HepG2 (cell line): ENCODE data around the gene FAIM2. TPM values are rescaled to one million over a fixed set of nuclear protein-coding genes. Genes with fewer than 3 reads are reported as not detected.
A peak's percentile ranks its signal among the peaks of the same experiment; 100 is the strongest.

Experiments used
- BHLHE40 ChIP-seq: IDR thresholded peaks from 2 replicates; pipeline ENCODE4 v1.6.1; 2011; ENCODE audit warnings: low read length, improper control_type of control experiment
- ELF1 ChIP-seq: sonication (generic); formaldehyde crosslinking; IDR thresholded peaks from 2 replicates; pipeline ENCODE4 v1.4.0; 2020; ENCODE audit warnings: missing genetic modification reagents
- HES4 ChIP-seq: sonication (generic); formaldehyde crosslinking; IDR thresholded peaks from 2 replicates; pipeline ENCODE4 v1.9.0; 2021; ENCODE audit warnings: mild to moderate bottlenecking, missing genetic modification reagents, borderline replicate concordance
- JARID2 ChIP-seq: sonication (generic); formaldehyde crosslinking; IDR thresholded peaks from 2 replicates; pipeline ENCODE4 v1.8.1; 2023; ENCODE audit warnings: missing genetic modification reagents, inconsistent platforms; ENCODE audit not compliant: insufficient replicate concordance
- MATR3 ChIP-seq: sonication (generic); formaldehyde crosslinking; IDR thresholded peaks from 2 replicates; pipeline ENCODE4 v1.4.0; 2020; ENCODE audit warnings: missing genetic modification reagents
- NFKB2 ChIP-seq: sonication (generic); formaldehyde crosslinking; IDR thresholded peaks from 2 replicates; pipeline ENCODE4 v1.4.0; 2020; ENCODE audit warnings: missing genetic modification reagents, borderline replicate concordance
- RFX5 ChIP-seq: IDR thresholded peaks from 2 replicates; pipeline ENCODE4 v1.6.1; 2011; ENCODE audit warnings: low read depth, low read length, improper control_type of control experiment
- ZC3H4 ChIP-seq: sonication (generic); formaldehyde crosslinking; IDR thresholded peaks from 2 replicates; pipeline ENCODE4 v1.4.0; 2020; ENCODE audit warnings: missing genetic modification reagents, borderline replicate concordance
- ZFX ChIP-seq: sonication (generic); formaldehyde crosslinking; IDR thresholded peaks from 2 replicates; pipeline ENCODE4 v1.4.0; 2020; ENCODE audit warnings: mild to moderate bottlenecking, low read depth, missing genetic modification reagents, moderate library complexity
- ZMYM4 ChIP-seq: sonication (generic); formaldehyde crosslinking; IDR thresholded peaks from 2 replicates; pipeline ENCODE4 v1.8.1; 2023; ENCODE audit warnings: mild to moderate bottlenecking, missing genetic modification reagents
- ZNF768 ChIP-seq: sonication (generic); formaldehyde crosslinking; IDR thresholded peaks from 2 replicates; pipeline ENCODE4 v1.4.0; 2020; ENCODE audit warnings: missing genetic modification reagents
- ZNF777 ChIP-seq: sonication (generic); formaldehyde crosslinking; IDR thresholded peaks from 2 replicates; pipeline ENCODE4 v1.4.0; 2020; ENCODE audit warnings: missing genetic modification reagents
- polyA plus RNA-seq, 8 experiments: library from polyadenylated mRNA; depleted of rRNA in 3 of 8; stranded (reverse) in 7 of 8; unstranded in 1 of 8; fragments of >200 nt; fragmentation: Illumina TruSeq in 4 of 8; extraction: Trizol in 4 of 8; gene quantifications; 2 replicates each; pipeline versions ENCODE4 v1.2.1 to v1.2.3, GENCODE V29; 2011 to 2016; ENCODE audit warnings: low read depth in 4 of 8, missing spikeins in 1 of 8, mixed read lengths in 1 of 8; ENCODE audit not compliant: insufficient read depth in 1 of 8
- total RNA-seq, 5 experiments: library from RNA; depleted of rRNA; stranded (reverse); fragments of >200 nt; fragmentation: Illumina TruSeq; extraction: Trizol; gene quantifications; 2 replicates each; pipeline ENCODE4 v1.2.3, GENCODE V29; 2016; ENCODE audit warnings: low read depth in 1 of 5
- TF ChIP-seq, protein P1 (sequence below): sonication (generic); formaldehyde crosslinking; IDR thresholded peaks from 2 replicates; pipeline ENCODE4 v1.4.0; 2020; ENCODE audit warnings: missing genetic modification reagents
- TF ChIP-seq, protein P2 (sequence below): sonication (generic); formaldehyde crosslinking; IDR thresholded peaks from 2 replicates; pipeline ENCODE4 v1.4.0; 2020; ENCODE audit warnings: missing genetic modification reagents
- TF ChIP-seq, protein P3 (sequence below): sonication (generic); IDR thresholded peaks from 2 replicates; pipeline ENCODE4 v1.6.1; 2016; ENCODE audit warnings: low read depth, borderline replicate concordance
- TF ChIP-seq, protein P4 (sequence below): IDR thresholded peaks from 2 replicates; pipeline ENCODE4 v1.6.1; 2016; ENCODE audit warnings: low read depth
- TF ChIP-seq, protein P5 (sequence below): sonication (generic); formaldehyde crosslinking; IDR thresholded peaks from 2 replicates; pipeline ENCODE4 v1.5.1; 2020; ENCODE audit warnings: mild to moderate bottlenecking, moderate library complexity, missing genetic modification reagents
- TF ChIP-seq, protein P6 (sequence below): sonication (generic); formaldehyde crosslinking; IDR thresholded peaks from 2 replicates; pipeline ENCODE4 v1.8.0; 2022; ENCODE audit warnings: low read depth, missing genetic modification reagents

FAIM2 gene
- total and polyA plus RNA-seq, 2 of the 13 experiments (the other 11 are each of a cell fraction or from before 2014, with no cell fraction given): not detected

DNA sequence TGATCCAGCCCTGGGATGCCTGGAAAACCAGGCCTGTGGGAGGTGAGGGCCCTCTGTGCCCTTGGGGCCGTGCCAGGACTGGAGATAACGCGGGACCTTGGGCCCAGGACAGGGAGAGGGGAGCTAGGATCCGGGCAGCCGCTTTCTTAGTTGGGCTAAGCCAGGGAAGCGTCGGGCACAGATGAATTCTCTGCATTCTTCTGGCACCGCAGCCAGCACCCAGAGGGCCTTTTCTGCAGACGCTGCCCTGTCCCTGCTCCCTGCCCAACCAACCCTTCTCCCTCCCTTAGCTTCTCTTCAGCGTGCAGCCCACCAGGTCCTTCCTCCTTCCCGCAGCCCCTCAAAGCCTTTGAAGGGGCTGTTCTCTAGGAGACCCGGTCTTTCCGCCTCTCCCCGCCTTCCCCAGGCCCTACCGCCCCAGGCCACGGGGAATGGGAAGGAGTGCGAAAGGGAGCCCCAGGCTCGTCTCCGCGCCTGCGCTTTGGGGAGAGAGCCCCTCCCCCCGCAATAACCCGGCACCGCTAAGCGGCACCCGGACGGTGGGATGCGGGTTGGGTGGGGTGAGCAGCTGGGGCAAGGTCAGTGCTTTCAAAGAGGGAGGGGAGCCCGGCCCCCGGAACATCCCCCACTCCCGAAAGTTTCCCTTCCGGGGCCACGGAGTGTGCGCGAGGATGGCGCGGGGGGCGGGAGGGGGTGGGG lies 76.2 kb downstream of the FAIM2 start (continued):
- TF ChIP-seq, protein P1, sequence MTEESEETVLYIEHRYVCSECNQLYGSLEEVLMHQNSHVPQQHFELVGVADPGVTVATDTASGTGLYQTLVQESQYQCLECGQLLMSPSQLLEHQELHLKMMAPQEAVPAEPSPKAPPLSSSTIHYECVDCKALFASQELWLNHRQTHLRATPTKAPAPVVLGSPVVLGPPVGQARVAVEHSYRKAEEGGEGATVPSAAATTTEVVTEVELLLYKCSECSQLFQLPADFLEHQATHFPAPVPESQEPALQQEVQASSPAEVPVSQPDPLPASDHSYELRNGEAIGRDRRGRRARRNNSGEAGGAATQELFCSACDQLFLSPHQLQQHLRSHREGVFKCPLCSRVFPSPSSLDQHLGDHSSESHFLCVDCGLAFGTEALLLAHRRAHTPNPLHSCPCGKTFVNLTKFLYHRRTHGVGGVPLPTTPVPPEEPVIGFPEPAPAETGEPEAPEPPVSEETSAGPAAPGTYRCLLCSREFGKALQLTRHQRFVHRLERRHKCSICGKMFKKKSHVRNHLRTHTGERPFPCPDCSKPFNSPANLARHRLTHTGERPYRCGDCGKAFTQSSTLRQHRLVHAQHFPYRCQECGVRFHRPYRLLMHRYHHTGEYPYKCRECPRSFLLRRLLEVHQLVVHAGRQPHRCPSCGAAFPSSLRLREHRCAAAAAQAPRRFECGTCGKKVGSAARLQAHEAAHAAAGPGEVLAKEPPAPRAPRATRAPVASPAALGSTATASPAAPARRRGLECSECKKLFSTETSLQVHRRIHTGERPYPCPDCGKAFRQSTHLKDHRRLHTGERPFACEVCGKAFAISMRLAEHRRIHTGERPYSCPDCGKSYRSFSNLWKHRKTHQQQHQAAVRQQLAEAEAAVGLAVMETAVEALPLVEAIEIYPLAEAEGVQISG (CRISPR knock-in tag): peak; percentile 30
- peak; percentile 76; the same call in 1 of the 2 replicates for TF ChIP-seq HES4 (CRISPR knock-in tag)
- no peak for TF ChIP-seq ZC3H4 (CRISPR knock-in tag)
- TF ChIP-seq BHLHE40: no peak
- peak; percentile 5; the same call in 1 of the 2 replicates for TF ChIP-seq NFKB2
- TF ChIP-seq, protein P2, sequence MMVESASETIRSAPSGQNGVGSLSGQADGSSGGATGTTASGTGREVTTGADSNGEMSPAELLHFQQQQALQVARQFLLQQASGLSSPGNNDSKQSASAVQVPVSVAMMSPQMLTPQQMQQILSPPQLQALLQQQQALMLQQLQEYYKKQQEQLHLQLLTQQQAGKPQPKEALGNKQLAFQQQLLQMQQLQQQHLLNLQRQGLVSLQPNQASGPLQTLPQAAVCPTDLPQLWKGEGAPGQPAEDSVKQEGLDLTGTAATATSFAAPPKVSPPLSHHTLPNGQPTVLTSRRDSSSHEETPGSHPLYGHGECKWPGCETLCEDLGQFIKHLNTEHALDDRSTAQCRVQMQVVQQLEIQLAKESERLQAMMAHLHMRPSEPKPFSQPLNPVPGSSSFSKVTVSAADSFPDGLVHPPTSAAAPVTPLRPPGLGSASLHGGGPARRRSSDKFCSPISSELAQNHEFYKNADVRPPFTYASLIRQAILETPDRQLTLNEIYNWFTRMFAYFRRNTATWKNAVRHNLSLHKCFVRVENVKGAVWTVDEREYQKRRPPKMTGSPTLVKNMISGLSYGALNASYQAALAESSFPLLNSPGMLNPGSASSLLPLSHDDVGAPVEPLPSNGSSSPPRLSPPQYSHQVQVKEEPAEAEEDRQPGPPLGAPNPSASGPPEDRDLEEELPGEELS (CRISPR knock-in tag): peak; percentile 39; the same call in 1 of the 2 replicates
- TF ChIP-seq RFX5: no peak
- TF ChIP-seq ZNF777 (CRISPR knock-in tag): no peak
- peak; percentile 45; the same call in 1 of the 2 replicates for TF ChIP-seq ZMYM4 (CRISPR knock-in tag)
- TF ChIP-seq ZFX (CRISPR knock-in tag): peak; percentile 79
- TF ChIP-seq, protein P3, sequence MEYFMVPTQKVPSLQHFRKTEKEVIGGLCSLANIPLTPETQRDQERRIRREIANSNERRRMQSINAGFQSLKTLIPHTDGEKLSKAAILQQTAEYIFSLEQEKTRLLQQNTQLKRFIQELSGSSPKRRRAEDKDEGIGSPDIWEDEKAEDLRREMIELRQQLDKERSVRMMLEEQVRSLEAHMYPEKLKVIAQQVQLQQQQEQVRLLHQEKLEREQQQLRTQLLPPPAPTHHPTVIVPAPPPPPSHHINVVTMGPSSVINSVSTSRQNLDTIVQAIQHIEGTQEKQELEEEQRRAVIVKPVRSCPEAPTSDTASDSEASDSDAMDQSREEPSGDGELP: peak; percentile 82; the same call in 1 of the 2 replicates
- TF ChIP-seq, protein P4, sequence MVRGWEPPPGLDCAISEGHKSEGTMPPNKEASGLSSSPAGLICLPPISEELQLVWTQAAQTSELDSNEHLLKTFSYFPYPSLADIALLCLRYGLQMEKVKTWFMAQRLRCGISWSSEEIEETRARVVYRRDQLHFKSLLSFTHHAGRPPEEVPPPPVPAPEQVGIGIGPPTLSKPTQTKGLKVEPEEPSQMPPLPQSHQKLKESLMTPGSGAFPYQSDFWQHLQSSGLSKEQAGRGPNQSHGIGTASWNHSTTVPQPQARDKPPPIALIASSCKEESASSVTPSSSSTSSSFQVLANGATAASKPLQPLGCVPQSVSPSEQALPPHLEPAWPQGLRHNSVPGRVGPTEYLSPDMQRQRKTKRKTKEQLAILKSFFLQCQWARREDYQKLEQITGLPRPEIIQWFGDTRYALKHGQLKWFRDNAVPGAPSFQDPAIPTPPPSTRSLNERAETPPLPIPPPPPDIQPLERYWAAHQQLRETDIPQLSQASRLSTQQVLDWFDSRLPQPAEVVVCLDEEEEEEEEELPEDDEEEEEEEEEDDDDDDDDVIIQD: no peak
- TF ChIP-seq, protein P5, sequence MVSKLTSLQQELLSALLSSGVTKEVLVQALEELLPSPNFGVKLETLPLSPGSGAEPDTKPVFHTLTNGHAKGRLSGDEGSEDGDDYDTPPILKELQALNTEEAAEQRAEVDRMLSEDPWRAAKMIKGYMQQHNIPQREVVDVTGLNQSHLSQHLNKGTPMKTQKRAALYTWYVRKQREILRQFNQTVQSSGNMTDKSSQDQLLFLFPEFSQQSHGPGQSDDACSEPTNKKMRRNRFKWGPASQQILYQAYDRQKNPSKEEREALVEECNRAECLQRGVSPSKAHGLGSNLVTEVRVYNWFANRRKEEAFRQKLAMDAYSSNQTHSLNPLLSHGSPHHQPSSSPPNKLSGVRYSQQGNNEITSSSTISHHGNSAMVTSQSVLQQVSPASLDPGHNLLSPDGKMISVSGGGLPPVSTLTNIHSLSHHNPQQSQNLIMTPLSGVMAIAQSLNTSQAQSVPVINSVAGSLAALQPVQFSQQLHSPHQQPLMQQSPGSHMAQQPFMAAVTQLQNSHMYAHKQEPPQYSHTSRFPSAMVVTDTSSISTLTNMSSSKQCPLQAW (CRISPR knock-in tag): peak; percentile 78; the same call in 1 of the 2 replicates
- TF ChIP-seq ZNF768 (CRISPR knock-in tag): no peak
- no peak for TF ChIP-seq MATR3 (CRISPR knock-in tag)
- TF ChIP-seq, protein P6, sequence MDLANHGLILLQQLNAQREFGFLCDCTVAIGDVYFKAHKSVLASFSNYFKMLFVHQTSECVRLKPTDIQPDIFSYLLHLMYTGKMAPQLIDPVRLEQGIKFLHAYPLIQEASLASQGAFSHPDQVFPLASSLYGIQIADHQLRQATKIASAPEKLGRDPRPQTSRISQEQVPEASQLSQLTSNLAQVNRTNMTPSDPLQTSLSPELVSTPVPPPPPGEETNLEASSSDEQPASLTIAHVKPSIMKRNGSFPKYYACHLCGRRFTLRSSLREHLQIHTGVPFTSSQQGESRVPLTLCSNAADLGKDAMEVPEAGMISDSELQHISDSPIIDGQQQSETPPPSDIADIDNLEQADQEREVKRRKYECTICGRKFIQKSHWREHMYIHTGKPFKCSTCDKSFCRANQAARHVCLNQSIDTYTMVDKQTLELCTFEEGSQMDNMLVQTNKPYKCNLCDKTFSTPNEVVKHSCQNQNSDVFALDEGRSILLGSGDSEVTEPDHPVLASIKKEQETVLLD (CRISPR knock-in tag): peak; percentile 65; the same call in 1 of the 2 replicates
- TF ChIP-seq ELF1 (CRISPR knock-in tag): 0 out of 2 replicates have a peak, but pooled peaks have one; percentile 45
- no peak for TF ChIP-seq JARID2 (CRISPR knock-in tag)
